ENCODE data around the gene TBATA. TPM values are rescaled to one million over a fixed set of nuclear protein-coding genes. Genes with fewer than 3 reads are reported as not detected.

The TBATA gene
- total and polyA plus RNA-seq, 2 of the 8 experiments (the other 6 are each of a cell fraction or from before 2014, with no cell fraction given) = not detected

DNA sequence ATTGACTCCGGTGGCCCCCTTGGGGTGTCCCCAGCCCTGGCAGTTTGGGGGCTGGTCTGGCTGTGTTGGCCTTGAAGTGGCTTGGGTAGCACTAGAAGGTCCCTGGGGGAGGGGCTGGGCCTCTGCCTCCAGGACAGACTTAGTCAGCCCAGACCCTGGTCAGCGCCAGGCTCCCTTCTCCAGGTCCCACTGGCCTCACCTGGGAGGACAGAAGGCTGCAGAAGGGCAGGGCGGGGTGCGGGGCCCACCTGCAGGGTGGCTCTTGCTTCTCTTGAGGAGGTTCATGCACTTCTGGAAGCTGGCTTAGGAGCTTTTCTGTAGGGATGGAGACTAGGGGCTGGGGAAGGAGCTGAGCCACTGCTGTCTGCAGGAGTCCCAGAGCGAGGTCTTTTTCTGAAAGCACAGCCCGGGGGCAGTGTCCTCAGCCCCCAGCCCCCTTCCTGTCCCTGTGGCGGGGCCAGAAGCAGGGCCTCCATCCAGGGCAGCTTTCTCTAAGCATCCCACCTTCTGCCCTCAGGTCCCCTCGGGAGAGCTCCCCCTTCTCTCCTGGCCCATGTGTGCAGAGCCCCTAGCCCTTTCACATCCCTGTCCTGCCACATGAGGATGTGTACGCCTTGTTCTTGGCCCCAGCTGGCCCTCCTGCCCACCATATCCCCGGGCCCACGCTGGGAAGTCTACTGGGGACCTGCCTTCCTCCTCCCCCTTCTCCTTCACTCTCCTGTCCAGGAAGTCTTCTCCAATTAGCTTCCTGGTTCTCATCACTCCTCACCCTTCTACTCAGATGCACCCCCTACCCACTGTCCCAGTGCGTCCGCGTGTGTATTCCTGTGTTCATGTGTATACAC lies 11.0 kb downstream of the TBATA start:
- ChIA-PET CTCF (ENCODE audit: partially characterized antibody) (interaction anchor here (0.6 to 4.4 kb wide), 5 partner anchors 16 to 155 kb away, joined by 3 to 15 read pairs (median 3); no protein-coding TSS in a partner anchor), POLR2A (ENCODE audit: partially characterized antibody) (no interaction called here)
- no peaks in the 10 kb centered on the region for H3K79me1 ChIP-seq (ENCODE audit: low read depth, low read length)
- no peak overlapping the region for H2BK5ac ChIP-seq (ENCODE audit: low read depth, low read length)
- H4K91ac ChIP-seq (replicated peaks; ENCODE audit: insufficient read length, low read length) = no peak overlapping the region
- no peak overlapping the region for H2BK12ac ChIP-seq (ENCODE audit: low read depth, low read length)
- no peak overlapping the region for H3K18ac ChIP-seq (ENCODE audit: extremely low read depth, low read length)
- H2AK5ac ChIP-seq (ENCODE audit: low read depth, low read length) = no peak overlapping the region
- no peaks in the 10 kb centered on the region for H4K20me1 ChIP-seq (replicated peaks in 1 of 2; ENCODE audit: control insufficient read depth in 1 of 2, insufficient read depth in 2 of 2, low read length in 2 of 2)
- H2BK20ac ChIP-seq (ENCODE audit: low read length) = no peak overlapping the region
- H3K4me2 ChIP-seq (ENCODE audit: insufficient read depth in 1 of 2, low read depth in 2 of 2, low read length in 2 of 2) = no peak overlapping the region
- no peak overlapping the region for H2AFZ ChIP-seq (ENCODE audit: low read length)
- no peak overlapping the region for H3K9ac ChIP-seq (replicated peaks in 1 of 4; ENCODE audit: extremely low read depth in 1 of 4, low read depth in 3 of 4, low read length in 3 of 4)
- no peak overlapping the region for H3K23ac ChIP-seq (ENCODE audit: insufficient read length)
- no peak overlapping the region for H3K14ac ChIP-seq (ENCODE audit: insufficient read length)
- no peaks in the 10 kb centered on the region for H3K36me3 ChIP-seq (ENCODE audit: control insufficient read depth in 2 of 4, insufficient read depth in 4 of 4, low read length in 3 of 4)
- no peak overlapping the region for H2BK15ac ChIP-seq (ENCODE audit: low read length)
- H2BK120ac ChIP-seq (replicated peaks; ENCODE audit: low read depth, low read length) = no peak overlapping the region
- no peaks in the 10 kb centered on the region for H3K9me3 ChIP-seq (ENCODE audit: insufficient read depth in 2 of 2, low read depth in 1 of 2, low read length in 1 of 2)
- no peak for FAIRE-seq
- DNase-seq (ENCODE audit: low read depth in 1 of 2, low spot score in 2 of 2) = peak in 1 of 2 experiments; percentile 43
- no peak overlapping the region for H3K27ac ChIP-seq (ENCODE audit: low read depth, low read length)
- no peak overlapping the region for H3K4me3 ChIP-seq (ENCODE audit: extremely low read depth in 1 of 4, insufficient read depth in 2 of 4, low read depth in 3 of 4, low read length in 4 of 4)
- no peak overlapping the region for H3K4ac ChIP-seq (replicated peaks; ENCODE audit: insufficient read length, low read depth, low read length)
- no peak overlapping the region for H4K5ac ChIP-seq (ENCODE audit: insufficient read length, low read depth, low read length)
- no peaks in the 10 kb centered on the region for H3K79me2 ChIP-seq (ENCODE audit: control insufficient read depth in 1 of 2, insufficient read depth in 2 of 2, low read length in 2 of 2)
- no peaks in the 10 kb centered on the region for H3K27me3 ChIP-seq (replicated peaks in 1 of 4; ENCODE audit: control insufficient read depth in 3 of 4, extremely low read depth in 1 of 4, insufficient read depth in 3 of 4, low read length in 3 of 4)
- WGBS, 2 experiments (ENCODE audit: extremely low coverage in 1 of 2, insufficient coverage in 1 of 2, insufficient read length in 1 of 2, insufficient replicate concordance in 2 of 2, low coverage in 1 of 2, low lambda C conversion rate in 2 of 2, missing lambda C conversion rate in 1 of 2) = 84% methylated on average over 13 of the region's 14 CpGs; no CpG with 5 or more reads in 1 of the 2 experiments
- H3K56ac ChIP-seq (replicated peaks; ENCODE audit: insufficient read length, low read depth, low read length) = no peak overlapping the region
- H3K23me2 ChIP-seq (ENCODE audit: low read depth, low read length) = no peaks in the 10 kb centered on the region
- H3K4me1 ChIP-seq (replicated peaks in 1 of 4; ENCODE audit: control insufficient read depth in 3 of 4, insufficient read depth in 4 of 4, low read length in 3 of 4) = peaks cover 0 to 3% (median 0%) of the 10 kb centered on the region in 4 experiments; a peak in 2 of 7 replicates
- H4K8ac ChIP-seq (ENCODE audit: extremely low read depth, insufficient read depth, low read length) = no peak overlapping the region
- TF ChIP-seq CHD2 (IDR thresholded peaks at IDR 0.05; ENCODE audit: low read length) (no peak), HDAC2 (IDR thresholded peaks at IDR 0.05; ENCODE audit: borderline replicate concordance in 1 of 2, low read depth in 2 of 2, low read length in 2 of 2) (no peak), JUN (IDR thresholded peaks at IDR 0.05; ENCODE audit: low read depth, low read length) (no peak), POU5F1 (IDR thresholded peaks at IDR 0.05; ENCODE audit: low read depth, low read length) (no peak), CREB1 (IDR thresholded peaks at IDR 0.05) (no peak), TCF12 (IDR thresholded peaks at IDR 0.05; ENCODE audit: low read depth, low read length) (no peak), MAFK (IDR thresholded peaks at IDR 0.05; ENCODE audit: low read depth, low read length) (no peak), TBP (IDR thresholded peaks at IDR 0.05; ENCODE audit: low read depth, low read length) (no peak), SUZ12 (IDR thresholded peaks at IDR 0.05; ENCODE audit: low read length) (no peak), TAF7 (optimal IDR thresholded peaks at IDR 0.05; ENCODE audit: borderline replicate concordance, low read depth, low read length) (no peak), SP4 (IDR thresholded peaks at IDR 0.05; ENCODE audit: low read length) (no peak), JUND (IDR thresholded peaks at IDR 0.05; ENCODE audit: low read length) (no peak)

Measured in H1 (cell line).